Right lobe of liver (tissue), 6 donors: ENCODE results near the gene MPDU1. TPM values are rescaled to one million over a fixed set of nuclear protein-coding genes. Genes with fewer than 3 reads are reported as not detected.

Experiments
- ATAC-seq, 4 donors: fragments of 200-7000 bp; cut with Tn5 transposase; one replicate each; pipeline ENCODE4 v1.9.1; 2020; ENCODE audit warnings: mild to moderate bottlenecking in 4 of 4, moderate library complexity in 4 of 4
- DNase-seq, 3 donors: peaks; one replicate each; pipeline ENCODE4 v3.0.0-alpha.2; 2020
- H3K27ac ChIP-seq, 3 donors: fragments of 200-600 bp; one replicate each; pipeline ENCODE4 v1.8.0; 2022
- H3K27me3 ChIP-seq, 2 donors: fragments of 200-600 bp; one replicate each; pipeline ENCODE4 v1.8.0; 2022
- H3K36me3 ChIP-seq, 4 donors: fragments of 200-600 bp; sonication (generic) in 1 of 4; one replicate each; pipeline versions ENCODE4 v1.5.1 to v1.8.0; 2017 to 2022; ENCODE audit warnings: control low read depth in 1 of 4
- H3K4me1 ChIP-seq, 4 donors: fragments of 200-600 bp; sonication (generic) in 1 of 4; one replicate each; pipeline versions ENCODE4 v1.5.1 to v1.8.0; 2017 to 2022; ENCODE audit warnings: control low read depth in 1 of 4
- H3K4me3 ChIP-seq, 3 donors: fragments of 200-600 bp; one replicate each; pipeline ENCODE4 v1.8.0; 2022
- H3K9me3 ChIP-seq, 4 donors: fragments of 200-600 bp; sonication (generic) in 1 of 4; one replicate each; pipeline versions ENCODE4 v1.5.1 to v1.8.0; 2017 to 2022; ENCODE audit warnings: control low read depth in 1 of 4
- CTCF ChIP-seq, 4 donors: fragments of 200-600 bp in 3 of 4; fragments of 450-650 bp in 1 of 4; IDR thresholded peaks; one replicate each; pipeline versions ENCODE4 v1.5.1 to v1.8.0; 2016 to 2022; ENCODE audit warnings: antibody characterized with exemption in 4 of 4, mild to moderate bottlenecking in 2 of 4
- POLR2A ChIP-seq: fragments of 450-650 bp; IDR thresholded peaks from one replicate; pipeline ENCODE4 v1.6.1; 2017; ENCODE audit warnings: antibody characterized with exemption, mild to moderate bottlenecking
- WGBS: methylation state at CpG from one replicate; pipeline ENCODE4 v1.1.6; 2018; ENCODE audit warnings: low coverage, low lambda C conversion rate; ENCODE audit not compliant: insufficient coverage; ENCODE audit errors: missing lambda C conversion rate; 5-methylcytosine and 5-hydroxymethylcytosine counted together
- intact Hi-C, 2 donors: fragments of 100-400 bp; cut with DNase I; formaldehyde crosslinking; loops; one replicate each; pipeline versions ENCODE4 v1.11.2 to v1.14.1; 2022
- total RNA-seq, 6 experiments: library from RNA; depleted of rRNA in 2 of 6; stranded (reverse); fragments of >200 nt in 2 of 6; fragmentation: NEBNext Ultra II Directional in 3 of 6; extraction: Animal tissue kit (Norgen Biotek cat#: 25700) in 3 of 6; gene quantifications; one replicate each; pipeline versions ENCODE4 v1.1.0 to v1.2.4, GENCODE V29; 2016 to 2023
- donor health status: DM: no; HTN: yes; CAD: no.
- donor health status: DM: no; HTN: no; CAD: no.
- donor health status: DM: no; HTN: no; CAD: no.
- donor health status: DM: no; HTN: yes; CAD: no.
- donor health status: DM: no; HTN: yes; CAD: no.

Gene MPDU1
- total RNA-seq, 6 experiments from 2014 or later = 54.2 to 199 (median 63.3) TPM

DNA sequence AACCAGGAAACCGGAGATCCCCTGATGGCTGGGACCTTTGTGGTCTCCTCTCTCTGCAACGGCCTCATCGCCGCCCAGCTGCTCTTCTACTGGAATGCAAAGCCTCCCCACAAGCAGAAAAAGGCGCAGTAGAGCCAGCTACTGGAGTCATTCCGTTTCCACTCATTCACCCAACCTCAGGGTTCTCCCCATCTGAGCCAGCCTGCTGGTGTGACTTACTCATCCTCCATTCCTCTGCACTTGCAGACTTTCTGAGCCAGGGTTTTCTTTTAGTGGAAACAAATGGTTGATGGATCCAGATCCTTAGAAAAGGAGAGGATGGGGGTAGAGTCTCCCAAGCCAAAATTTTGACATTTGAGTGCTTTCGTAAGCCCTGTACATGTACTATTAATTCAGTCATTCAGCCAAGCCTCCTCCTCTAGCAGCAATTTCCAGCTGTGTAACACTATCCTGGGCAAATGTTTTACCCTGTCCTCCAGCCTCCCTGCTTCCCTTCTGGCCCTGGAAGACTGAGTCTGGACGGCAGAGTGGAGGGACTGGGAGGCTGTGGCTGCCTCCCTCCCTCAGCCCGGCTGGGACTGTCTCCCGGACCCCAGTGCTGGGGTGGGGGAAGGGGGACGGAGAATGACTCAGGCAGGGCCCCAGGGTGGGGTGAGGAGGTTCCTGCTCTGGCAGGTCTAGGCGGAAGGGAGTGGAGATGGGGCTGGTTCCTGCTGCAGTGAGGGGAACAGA lies 3.9 kb downstream of the MPDU1 start:
- peaks cover 0 to 15% (median 7%) of the 10 kb centered on the region in 4 donors for H3K4me1 ChIP-seq
- no peak for ATAC-seq
- no peak overlapping the region for H3K27ac ChIP-seq
- DNase-seq = no peak
- WGBS = 63% methylated on average over 8 of the region's 12 CpGs
- H3K4me3 ChIP-seq = no peak overlapping the region
- intact Hi-C loops = no loop called here
- H3K36me3 ChIP-seq = peaks cover 0 to 23% (median 3%) of the 10 kb centered on the region in 4 donors
- no peaks in the 10 kb centered on the region for H3K9me3 ChIP-seq
- no peak for TF ChIP-seq POLR2A
- no peak for TF ChIP-seq CTCF (IDR thresholded peaks at IDR 0.05)
- no peaks in the 10 kb centered on the region for H3K27me3 ChIP-seq

DNA sequence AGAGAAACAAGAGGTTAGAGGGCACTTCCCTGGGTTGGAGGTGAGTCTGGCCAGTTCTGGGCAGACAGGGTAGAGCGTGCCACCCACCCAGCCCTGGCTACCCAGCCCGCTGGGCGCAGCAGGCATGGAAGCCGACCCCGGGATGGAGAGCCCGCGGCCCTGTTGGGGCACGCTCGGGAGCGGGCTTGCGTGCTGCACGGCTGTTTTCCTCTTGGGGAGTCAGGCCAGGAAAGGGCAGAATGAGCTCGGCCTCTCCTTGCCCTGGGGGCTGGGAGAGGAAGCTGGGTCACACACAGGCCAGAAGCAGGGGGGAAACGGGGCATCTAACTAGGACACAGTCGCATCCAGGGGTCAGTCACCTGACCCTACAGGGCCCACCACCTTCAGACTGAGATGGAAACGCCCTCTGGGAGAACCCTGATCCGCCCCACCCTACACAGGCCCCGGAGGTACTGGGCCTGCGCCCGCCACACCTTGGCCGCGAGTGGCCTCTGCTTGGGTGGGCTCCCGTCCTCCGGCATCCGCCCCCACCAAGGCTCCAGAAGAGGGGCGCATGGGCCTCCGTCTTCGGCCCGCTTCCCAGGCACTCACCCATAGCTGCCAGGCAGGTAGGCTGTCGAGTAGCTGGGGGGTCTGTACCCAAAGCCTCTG lies 5.0 kb downstream of the MPDU1 start:
- no peak for DNase-seq
- TF ChIP-seq CTCF (IDR thresholded peaks at IDR 0.05) (no peak), POLR2A (no peak)
- Histone ChIP-seq H3K36me3 (peaks cover 0 to 34% (median 9%) of the 10 kb centered on the region in 4 donors), H3K4me3 (peak overlapping the region in 1 of 3 donors; percentile 4), H3K4me1 (peaks cover 0 to 9% (median 3%) of the 10 kb centered on the region in 4 donors), H3K27me3 (no peaks in the 10 kb centered on the region), H3K9me3 (no peaks in the 10 kb centered on the region), H3K27ac (no peak overlapping the region)
- 100% methylated on average over 4 of the region's 30 CpGs for WGBS
- ATAC-seq = no peak
- intact Hi-C loops = no loop called here

DNA sequence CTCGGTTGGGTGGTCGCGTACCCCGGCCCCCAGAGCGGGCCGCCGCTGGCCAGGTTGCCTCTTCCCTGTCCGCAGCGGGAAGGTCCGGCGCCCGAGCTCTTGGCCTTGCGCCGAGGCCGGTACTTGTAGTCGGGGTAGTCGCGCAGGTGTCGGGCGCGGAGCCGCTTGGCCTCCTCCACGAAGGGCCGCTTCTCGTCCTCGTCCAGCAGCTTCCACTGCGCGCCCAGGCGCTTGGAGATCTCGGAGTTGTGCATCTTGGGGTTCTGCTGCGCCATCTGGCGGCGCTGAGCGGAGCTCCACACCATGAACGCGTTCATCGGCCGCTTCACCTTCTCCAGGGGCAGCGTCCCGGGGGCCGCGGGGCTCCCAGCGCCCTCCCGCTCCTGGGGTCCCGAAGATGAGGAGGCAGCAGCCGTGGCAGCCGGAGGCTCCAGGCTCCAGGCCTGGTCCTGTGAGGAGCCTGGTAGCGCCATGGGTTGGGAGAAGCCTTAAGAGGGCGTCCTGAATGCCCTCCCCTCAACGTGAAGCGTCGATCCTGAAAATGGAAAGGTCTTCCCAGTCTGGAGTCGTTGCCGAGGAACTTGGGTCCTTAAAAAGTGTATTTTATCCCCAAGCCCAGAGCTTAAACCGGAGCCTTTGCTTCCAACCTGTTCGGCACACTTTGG lies 5.7 kb downstream of the MPDU1 start:
- ATAC-seq (peak; percentile 68 to 91 (median 72)), DNase-seq (peak; percentile 70 to 80 (median 77))
- no peaks in the 10 kb centered on the region for H3K27me3 ChIP-seq
- 0% methylated on average over 2 of the region's 56 CpGs for WGBS
- H3K4me1 ChIP-seq = peaks cover 0 to 8% (median 3%) of the 10 kb centered on the region in 4 donors
- intact Hi-C loops = no loop called here
- peaks cover 4 to 41% (median 13%) of the 10 kb centered on the region in 4 donors for H3K36me3 ChIP-seq
- no peaks in the 10 kb centered on the region for H3K9me3 ChIP-seq
- H3K4me3 ChIP-seq = peak overlapping the region in 1 of 3 donors; percentile 4
- TF ChIP-seq POLR2A (no peak), CTCF (IDR thresholded peaks at IDR 0.05) (peak; percentile 63 to 82 (median 66))
- no peak overlapping the region for H3K27ac ChIP-seq

DNA sequence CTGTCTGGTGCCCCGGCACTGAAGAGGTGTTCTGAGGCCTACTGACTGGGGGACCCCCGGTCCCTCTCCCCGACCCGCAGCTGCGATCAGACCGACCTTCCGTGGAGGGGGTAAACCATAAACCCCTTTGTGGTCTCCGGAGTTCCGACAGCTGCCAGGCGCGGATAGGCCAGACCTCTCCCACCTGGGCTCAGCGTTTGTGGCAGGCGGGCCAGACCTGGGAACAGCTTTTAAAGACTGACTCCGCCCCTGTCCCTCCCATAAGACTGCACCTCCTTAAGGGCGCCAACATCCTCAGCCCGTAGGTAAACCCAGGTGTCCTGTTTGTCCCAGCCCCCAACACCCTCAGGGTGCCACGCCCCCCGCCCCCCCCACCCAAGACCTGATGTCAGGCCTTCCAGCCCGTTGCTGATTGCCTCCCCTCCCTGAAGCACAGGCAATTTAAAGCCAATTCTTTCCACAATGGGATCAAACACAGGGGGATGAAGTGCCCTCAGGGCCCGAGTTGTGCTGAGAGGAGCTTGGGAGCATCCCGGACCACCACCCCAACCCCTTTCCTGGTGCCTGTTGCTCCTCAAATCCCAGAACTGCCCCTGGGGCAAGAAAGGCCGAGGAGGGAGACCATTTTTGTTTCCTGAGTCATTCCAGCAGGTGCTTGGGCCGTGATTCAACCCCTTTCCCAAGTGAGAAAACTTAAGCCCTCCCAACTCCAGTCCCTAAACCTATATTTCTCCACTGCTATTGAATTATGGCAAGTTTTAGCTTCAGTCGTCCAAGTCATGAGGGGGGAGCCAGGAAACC lies 6.4 kb downstream of the MPDU1 start, which contains the start of gene SOX15:
Gene SOX15, minus strand, starts transcription at position 204 of the 801 bp plus-strand sequence. CDS start 418 bp downstream, outside the sequence.
- Histone ChIP-seq H3K4me1 (peaks cover 0 to under 1% (median under 1%) of the 10 kb centered on the region in 4 donors), H3K9me3 (no peaks in the 10 kb centered on the region), H3K27ac (no peak within 1 kb of the TSS), H3K27me3 (no peaks in the 10 kb centered on the region), H3K4me3 (peak within 1 kb of the TSS in 1 of 3 donors; percentile 4), H3K36me3 (peaks cover 4 to 48% (median 19%) of the 10 kb centered on the region in 4 donors)
- ATAC-seq = peak in 1 of 4 donors; percentile 6
- DNase-seq = no peak
- no peak for TF ChIP-seq CTCF (IDR thresholded peaks at IDR 0.05)
- no peak for TF ChIP-seq POLR2A
- intact Hi-C loops = loop anchor here in 1 of 2 donors (10.0 kb wide), 1 partner anchor 85 kb away; no protein-coding TSS in a partner anchor
- 33% methylated on average over 2 of the region's 24 CpGs for WGBS
